ENCODE data around the gene MARK2. TPM values are rescaled to one million over a fixed set of nuclear protein-coding genes. Genes with fewer than 3 reads are reported as not detected.

The MARK2 gene
- polyA plus RNA-seq, 1 donor (not counting 4 experiments of a cell fraction or from before 2014, with no cell fraction given) = 20.8 TPM

DNA sequence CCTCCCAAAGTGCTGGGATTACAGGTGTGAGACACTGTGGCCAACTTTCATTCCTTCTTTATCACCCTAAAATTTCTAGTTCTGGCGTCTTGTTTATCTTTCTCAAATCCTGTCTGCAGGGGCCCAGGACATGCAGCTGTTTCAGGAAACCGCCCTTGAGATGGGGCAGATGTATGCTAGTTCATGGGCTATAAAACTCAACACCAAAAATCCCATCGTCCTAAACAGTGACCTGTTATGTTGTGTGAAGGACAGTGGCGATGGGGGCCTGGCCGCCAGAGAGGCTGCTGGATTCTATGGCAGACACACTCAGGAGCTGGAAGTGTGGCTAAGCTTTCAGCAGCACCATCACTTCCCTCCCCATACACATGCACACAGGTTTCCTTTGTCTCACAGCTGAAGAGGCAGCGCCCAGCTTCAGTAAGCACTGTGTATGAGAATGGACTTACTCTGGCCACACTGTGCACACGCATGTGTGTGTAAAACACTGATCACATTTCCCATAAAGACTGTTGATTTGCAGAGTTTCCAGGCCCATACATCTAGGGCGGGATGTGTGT lies 36.7 kb downstream of the MARK2 start:
- dilution Hi-C loops (cut with MboI; ENCODE audit: extremely low pct_ligation_motif_present, low sequenced_read_pairs) = no loop called here
- peaks cover 27% of the 10 kb centered on the region for H3K4me1 ChIP-seq (ENCODE audit: control insufficient read depth, extremely low read depth, insufficient read depth, low read length)
- TF ChIP-seq, protein P1, sequence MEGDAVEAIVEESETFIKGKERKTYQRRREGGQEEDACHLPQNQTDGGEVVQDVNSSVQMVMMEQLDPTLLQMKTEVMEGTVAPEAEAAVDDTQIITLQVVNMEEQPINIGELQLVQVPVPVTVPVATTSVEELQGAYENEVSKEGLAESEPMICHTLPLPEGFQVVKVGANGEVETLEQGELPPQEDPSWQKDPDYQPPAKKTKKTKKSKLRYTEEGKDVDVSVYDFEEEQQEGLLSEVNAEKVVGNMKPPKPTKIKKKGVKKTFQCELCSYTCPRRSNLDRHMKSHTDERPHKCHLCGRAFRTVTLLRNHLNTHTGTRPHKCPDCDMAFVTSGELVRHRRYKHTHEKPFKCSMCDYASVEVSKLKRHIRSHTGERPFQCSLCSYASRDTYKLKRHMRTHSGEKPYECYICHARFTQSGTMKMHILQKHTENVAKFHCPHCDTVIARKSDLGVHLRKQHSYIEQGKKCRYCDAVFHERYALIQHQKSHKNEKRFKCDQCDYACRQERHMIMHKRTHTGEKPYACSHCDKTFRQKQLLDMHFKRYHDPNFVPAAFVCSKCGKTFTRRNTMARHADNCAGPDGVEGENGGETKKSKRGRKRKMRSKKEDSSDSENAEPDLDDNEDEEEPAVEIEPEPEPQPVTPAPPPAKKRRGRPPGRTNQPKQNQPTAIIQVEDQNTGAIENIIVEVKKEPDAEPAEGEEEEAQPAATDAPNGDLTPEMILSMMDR (optimal IDR thresholded peaks at IDR 0.05 in 1 of 3, IDR thresholded peaks at IDR 0.05 in 1 of 3, conservative IDR thresholded peaks at IDR 0.05 in 1 of 3; ENCODE audit: extremely low read depth in 1 of 3, insufficient read depth in 2 of 3, low read length in 3 of 3) = no peak
- no peak for TF ChIP-seq EZH2 (IDR thresholded peaks at IDR 0.05; ENCODE audit: low read length)

DNA sequence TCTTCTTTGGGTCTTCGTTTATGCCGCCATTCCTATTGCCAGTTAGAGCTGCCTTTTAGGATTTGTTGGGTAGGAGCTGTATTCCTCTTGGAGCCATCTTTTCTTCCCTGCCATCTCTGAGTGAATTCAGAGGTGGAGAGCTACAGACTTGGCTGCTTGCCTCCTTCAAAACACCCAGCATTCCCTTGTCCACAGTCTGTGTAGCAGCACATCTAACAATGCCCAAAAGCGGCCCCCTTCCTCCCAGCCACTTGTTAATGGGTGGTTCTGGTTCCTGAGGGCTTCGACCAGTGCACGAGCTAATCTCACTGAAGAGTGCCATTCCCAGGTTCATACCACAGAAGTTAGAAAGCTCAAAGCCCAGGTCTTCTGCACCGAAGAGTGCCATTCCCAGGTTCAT lies 37.7 kb downstream of the MARK2 start:
- H4K20me1 ChIP-seq (ENCODE audit: control insufficient read depth, extremely low read depth, insufficient read depth, low read length) = peaks cover 28% of the 10 kb centered on the region

More for the DNA sequence above, 36.7 kb downstream of the MARK2 start:
- Histone ChIP-seq H3K9me3 (ENCODE audit: control insufficient read depth, low read depth, low read length) (no peaks in the 10 kb centered on the region), H3K9ac (ENCODE audit: control insufficient read depth, extremely low read depth, insufficient read depth, low read length) (no peak overlapping the region), H3K79me2 (ENCODE audit: control insufficient read depth, insufficient read depth, low read length) (peaks cover 70% of the 10 kb centered on the region), H3K27me3 (ENCODE audit: control insufficient read depth, extremely low read depth, insufficient read depth, low read length) (no peaks in the 10 kb centered on the region), H3K36me3 (ENCODE audit: control insufficient read depth in 2 of 2, extremely low read depth in 1 of 2, insufficient read depth in 2 of 2, low read length in 2 of 2) (peaks cover 0 to 8% of the 10 kb centered on the region in 2 experiments), H4K20me1 (ENCODE audit: control insufficient read depth, extremely low read depth, insufficient read depth, low read length) (peaks cover 31% of the 10 kb centered on the region), H3K4me3 (ENCODE audit: control insufficient read depth in 2 of 3, extremely low read depth in 1 of 3, insufficient read depth in 2 of 3, low read depth in 1 of 3, low read length in 3 of 3) (no peak overlapping the region), H3K27ac (ENCODE audit: control insufficient read depth, insufficient read depth, low read length) (no peak overlapping the region), H3K9me1 (ENCODE audit: control insufficient read depth, extremely low read depth, insufficient read depth, low read length) (peaks cover 16% of the 10 kb centered on the region), H3K4me2 (ENCODE audit: control insufficient read depth, extremely low read depth, insufficient read depth, low read depth, low read length) (no peak overlapping the region), H2AFZ (ENCODE audit: control insufficient read depth, low read length) (no peak overlapping the region)
- FAIRE-seq (no peak), DNase-seq (ENCODE audit: low read depth, low spot score) (no peak)

More for the DNA sequence above, 37.7 kb downstream of the MARK2 start:
- Histone ChIP-seq H3K79me2 (ENCODE audit: control insufficient read depth, insufficient read depth, low read length) (peaks cover 71% of the 10 kb centered on the region), H3K4me3 (ENCODE audit: control insufficient read depth in 2 of 3, extremely low read depth in 1 of 3, insufficient read depth in 2 of 3, low read depth in 1 of 3, low read length in 3 of 3) (no peak overlapping the region), H3K9ac (ENCODE audit: control insufficient read depth, extremely low read depth, insufficient read depth, low read length) (no peak overlapping the region), H2AFZ (ENCODE audit: control insufficient read depth, low read length) (no peak overlapping the region), H3K9me3 (ENCODE audit: control insufficient read depth, low read depth, low read length) (no peaks in the 10 kb centered on the region), H3K36me3 (ENCODE audit: control insufficient read depth in 2 of 2, extremely low read depth in 1 of 2, insufficient read depth in 2 of 2, low read length in 2 of 2) (peaks cover 0 to 8% of the 10 kb centered on the region in 2 experiments), H3K9me1 (ENCODE audit: control insufficient read depth, extremely low read depth, insufficient read depth, low read length) (peaks cover 16% of the 10 kb centered on the region), H3K4me1 (ENCODE audit: control insufficient read depth, extremely low read depth, insufficient read depth, low read length) (peaks cover 27% of the 10 kb centered on the region), H3K4me2 (ENCODE audit: control insufficient read depth, extremely low read depth, insufficient read depth, low read depth, low read length) (no peak overlapping the region), H3K27me3 (ENCODE audit: control insufficient read depth, extremely low read depth, insufficient read depth, low read length) (no peaks in the 10 kb centered on the region), H3K27ac (ENCODE audit: control insufficient read depth, insufficient read depth, low read length) (no peak overlapping the region)
- DNase-seq (ENCODE audit: low read depth, low spot score) (no peak), FAIRE-seq (no peak)
- dilution Hi-C loops (cut with MboI; ENCODE audit: extremely low pct_ligation_motif_present, low sequenced_read_pairs) = no loop called here
- TF ChIP-seq, protein P1 (optimal IDR thresholded peaks at IDR 0.05 in 1 of 3, IDR thresholded peaks at IDR 0.05 in 1 of 3, conservative IDR thresholded peaks at IDR 0.05 in 1 of 3; ENCODE audit: extremely low read depth in 1 of 3, insufficient read depth in 2 of 3, low read length in 3 of 3) = no peak
- TF ChIP-seq EZH2 (IDR thresholded peaks at IDR 0.05; ENCODE audit: low read length) = no peak

Data from keratinocyte (primary cell).